HepG2 (cell line): Measurements from ENCODE around the gene ZNF467. TPM values are rescaled to one million over a fixed set of nuclear protein-coding genes. Genes with fewer than 3 reads are reported as not detected.

Source experiments
- BORCS8-MEF2B ChIP-seq: sonication (generic); formaldehyde crosslinking; IDR thresholded peaks from 2 replicates; pipeline ENCODE4 v1.8.0; 2022; ENCODE audit warnings: mild to moderate bottlenecking, missing genetic modification reagents
- CBX2 ChIP-seq, 2 experiments: fragments of 200-600 bp in 1 of 2; sonication (generic); formaldehyde crosslinking in 1 of 2; IDR thresholded peaks; 2 replicates each; pipeline versions ENCODE4 v1.7.0 to v1.8.1; 2018 to 2022; ENCODE audit warnings: low read depth in 2 of 2, low read length in 1 of 2, mild to moderate bottlenecking in 1 of 2, missing genetic modification reagents in 1 of 2
- CSRNP1 ChIP-seq: sonication (generic); formaldehyde crosslinking; IDR thresholded peaks from 2 replicates; pipeline ENCODE4 v1.8.1; 2023; ENCODE audit warnings: mild to moderate bottlenecking, missing genetic modification reagents
- DNMT3B ChIP-seq: conservative IDR thresholded peaks from 2 replicates; pipeline ENCODE4 v1.6.1; 2016; ENCODE audit warnings: missing biosample characterization, control low read depth
- ETS1 ChIP-seq: sonication (generic); formaldehyde crosslinking; IDR thresholded peaks from 2 replicates; pipeline ENCODE4 v1.4.0; 2020; ENCODE audit warnings: missing genetic modification reagents
- KAT7 ChIP-seq: IDR thresholded peaks from 2 replicates; pipeline ENCODE4 v1.6.1; 2018; ENCODE audit warnings: borderline replicate concordance, missing compliant biosample characterization
- MBNL3 ChIP-seq: fragments of 250-450 bp; sonication (Bioruptor Pico); conservative IDR thresholded peaks from 2 replicates; pipeline ENCODE4 v1.8.0; 2022; ENCODE audit warnings: mild to moderate bottlenecking, inconsistent platforms
- MEF2D ChIP-seq: sonication (generic); formaldehyde crosslinking; IDR thresholded peaks from 2 replicates; pipeline ENCODE4 v1.5.1; 2020; ENCODE audit warnings: mild to moderate bottlenecking, missing genetic modification reagents
- SAFB2 ChIP-seq: sonication (generic); formaldehyde crosslinking; IDR thresholded peaks from 2 replicates; pipeline ENCODE4 v1.5.1; 2020; ENCODE audit warnings: missing genetic modification reagents, low read depth, mild to moderate bottlenecking, borderline replicate concordance
- SOX13 ChIP-seq, 3 experiments: fragments of 450-650 bp in 1 of 3; sonication (generic) in 1 of 3; formaldehyde crosslinking in 1 of 3; IDR thresholded peaks in 2 of 3; conservative IDR thresholded peaks in 1 of 3; 2 replicates each; pipeline versions ENCODE4 v1.5.0 to v1.6.1; 2016 to 2020; ENCODE audit warnings: antibody characterized with exemption in 1 of 3, mild to moderate bottlenecking in 1 of 3, missing compliant biosample characterization in 1 of 3, missing genetic modification reagents in 1 of 3, moderate library complexity in 1 of 3
- SUZ12 ChIP-seq: fragments of 150-350 bp; IDR thresholded peaks from 2 replicates; pipeline ENCODE4 v1.6.1; 2014; ENCODE audit warnings: low read depth, low read length
- ZFP82 ChIP-seq: sonication (generic); formaldehyde crosslinking; IDR thresholded peaks from 2 replicates; pipeline ENCODE4 v1.5.1; 2020; ENCODE audit warnings: mild to moderate bottlenecking, missing genetic modification reagents, borderline replicate concordance
- ZHX1 ChIP-seq: sonication (generic); formaldehyde crosslinking; IDR thresholded peaks from 2 replicates; pipeline ENCODE4 v1.8.1; 2022; ENCODE audit warnings: low read depth, mild to moderate bottlenecking, missing genetic modification reagents
- ZNF281 ChIP-seq: sonication (generic); formaldehyde crosslinking; IDR thresholded peaks from 2 replicates; pipeline ENCODE4 v1.4.0; 2020; ENCODE audit warnings: missing genetic modification reagents, borderline replicate concordance
- ZNF552 ChIP-seq: sonication (generic); formaldehyde crosslinking; IDR thresholded peaks from 2 replicates; pipeline ENCODE4 v1.9.0; 2022; ENCODE audit warnings: missing genetic modification reagents, mild to moderate bottlenecking, borderline replicate concordance
- ZNF564 ChIP-seq: sonication (generic); formaldehyde crosslinking; IDR thresholded peaks from 2 replicates; pipeline ENCODE4 v1.8.1; 2023; ENCODE audit warnings: mild to moderate bottlenecking, missing genetic modification reagents
- ZNF746 ChIP-seq: sonication (generic); formaldehyde crosslinking; IDR thresholded peaks from 2 replicates; pipeline ENCODE4 v1.8.0; 2022; ENCODE audit warnings: mild to moderate bottlenecking, missing genetic modification reagents
- ZSCAN22 ChIP-seq: sonication (generic); formaldehyde crosslinking; IDR thresholded peaks from 2 replicates; pipeline ENCODE4 v1.4.0; 2020; ENCODE audit warnings: mild to moderate bottlenecking, missing genetic modification reagents
- polyA plus RNA-seq, 8 experiments: library from polyadenylated mRNA; depleted of rRNA in 3 of 8; stranded (reverse) in 7 of 8; unstranded in 1 of 8; fragments of >200 nt; fragmentation: Illumina TruSeq in 4 of 8; extraction: Trizol in 4 of 8; gene quantifications; 2 replicates each; pipeline versions ENCODE4 v1.2.1 to v1.2.3, GENCODE V29; 2011 to 2016; ENCODE audit warnings: low read depth in 4 of 8, missing spikeins in 1 of 8, mixed read lengths in 1 of 8; ENCODE audit not compliant: insufficient read depth in 1 of 8
- total RNA-seq, 5 experiments: library from RNA; depleted of rRNA; stranded (reverse); fragments of >200 nt; fragmentation: Illumina TruSeq; extraction: Trizol; gene quantifications; 2 replicates each; pipeline ENCODE4 v1.2.3, GENCODE V29; 2016; ENCODE audit warnings: low read depth in 1 of 5

Gene ZNF467
- total and polyA plus RNA-seq, 2 of the 13 experiments (the other 11 are each of a cell fraction or from before 2014, with no cell fraction given) = 0.03 TPM; not detected in 1

- 0 out of 2 replicates have a peak, but pooled peaks have one; percentile 30 for TF ChIP-seq ZNF552 (CRISPR knock-in tag)
- TF ChIP-seq ZNF281 (CRISPR knock-in tag) = 0 out of 2 replicates have a peak, but pooled peaks have one; percentile 38
- TF ChIP-seq SOX13 (IDR thresholded peaks at IDR 0.05) = no peak
- TF ChIP-seq SOX13 (CRISPR knock-in tag; conservative IDR thresholded peaks at IDR 0.05 in 1 of 2, IDR thresholded peaks at IDR 0.05 in 1 of 2) = peak in 1 of 2 experiments; percentile 25; a peak in 1 of 4 replicates
- TF ChIP-seq BORCS8-MEF2B (CRISPR knock-in tag) = 0 out of 2 replicates have a peak, but pooled peaks have one; percentile 40
- no peak for TF ChIP-seq ZNF746 (CRISPR knock-in tag)
- TF ChIP-seq CBX2 (IDR thresholded peaks at IDR 0.05; ENCODE audit: low read depth, low read length) = no peak
- TF ChIP-seq CBX2 (CRISPR knock-in tag; IDR thresholded peaks at IDR 0.05; ENCODE audit: low read depth) = no peak
- no peak for TF ChIP-seq ZNF564 (CRISPR knock-in tag)
- TF ChIP-seq ZFP82 (CRISPR knock-in tag) = no peak
- TF ChIP-seq ZHX1 (CRISPR knock-in tag) = 0 out of 2 replicates have a peak, but pooled peaks have one; percentile 31
- TF ChIP-seq ZSCAN22 (CRISPR knock-in tag) = no peak
- TF ChIP-seq MEF2D (CRISPR knock-in tag) = 0 out of 2 replicates have a peak, but pooled peaks have one; percentile 33
- 0 out of 2 replicates have a peak, but pooled peaks have one; percentile 38 for TF ChIP-seq CSRNP1
- TF ChIP-seq KAT7 (CRISPR knock-in tag) = no peak
- TF ChIP-seq MBNL3 (CRISPR knock-in tag) = no peak
- no peak for TF ChIP-seq SAFB2 (CRISPR knock-in tag)
- TF ChIP-seq SUZ12 = no peak
- no peak for TF ChIP-seq DNMT3B (CRISPR knock-in tag)
- TF ChIP-seq ETS1 (CRISPR knock-in tag) = no peak
Measured at GRCh38 chr7:149788300-149788851, 15.0 kb upstream of the ZNF467 start (continued).
